ENCODE data around the gene CD300E. TPM values are rescaled to one million over a fixed set of nuclear protein-coding genes. Genes with fewer than 3 reads are reported as not detected.
"Not testable (repeated sequence)": the region's sequence is repeated elsewhere in the genome, so short reads cannot be mapped to it uniquely, and the experiment has no call there.

CD300E gene
- total RNA-seq, 2 experiments from 2014 or later = not detected

GRCh38 chr17:74644419-74644818, 20.9 kb upstream of the CD300E start:
- no peak overlapping the region for H3K27ac Mint-ChIP-seq
- H3K27me3 Mint-ChIP-seq (ENCODE audit: low read depth) = peaks cover 13% of the 10 kb centered on the region
- CTCF ChIA-PET = interaction anchor here (0.6 to 1.7 kb wide), 2 partner anchors 136 to 339 kb away, joined by 3 read pairs; no protein-coding TSS in a partner anchor
- H3K9me3 Mint-ChIP-seq = no peaks in the 10 kb centered on the region
- DNase-seq = no peak
- H3K4me3 Mint-ChIP-seq = no peak overlapping the region
- no peaks in the 10 kb centered on the region for H3K36me3 Mint-ChIP-seq (ENCODE audit: low read depth)
- intact Hi-C loops (cut with micrococcal nuclease) = loop anchor here (5.0 kb wide), 1 partner anchor 77 kb away; the partner anchor contains the start of gene CD300H
- peaks cover 8% of the 10 kb centered on the region for H3K4me1 Mint-ChIP-seq (ENCODE audit: low read depth)

GRCh38 chr17:74643826-74644225, 20.3 kb upstream of the CD300E start:
- no peaks in the 10 kb centered on the region for H3K36me3 Mint-ChIP-seq (ENCODE audit: low read depth)
- no peaks in the 10 kb centered on the region for H3K9me3 Mint-ChIP-seq
- no peak for DNase-seq
- intact Hi-C loops (cut with micrococcal nuclease) = loop anchor here (5.0 kb wide), 1 partner anchor 77 kb away; the partner anchor contains the start of gene CD300H
- peaks cover 13% of the 10 kb centered on the region for H3K27me3 Mint-ChIP-seq (ENCODE audit: low read depth)
- CTCF ChIA-PET = interaction anchor here (0.6 to 1.7 kb wide), 2 partner anchors 136 to 339 kb away, joined by 3 read pairs; no protein-coding TSS in a partner anchor
- peaks cover 12% of the 10 kb centered on the region for H3K4me1 Mint-ChIP-seq (ENCODE audit: low read depth)
- H3K4me3 Mint-ChIP-seq = no peak overlapping the region
- H3K27ac Mint-ChIP-seq = no peak overlapping the region

DNA sequence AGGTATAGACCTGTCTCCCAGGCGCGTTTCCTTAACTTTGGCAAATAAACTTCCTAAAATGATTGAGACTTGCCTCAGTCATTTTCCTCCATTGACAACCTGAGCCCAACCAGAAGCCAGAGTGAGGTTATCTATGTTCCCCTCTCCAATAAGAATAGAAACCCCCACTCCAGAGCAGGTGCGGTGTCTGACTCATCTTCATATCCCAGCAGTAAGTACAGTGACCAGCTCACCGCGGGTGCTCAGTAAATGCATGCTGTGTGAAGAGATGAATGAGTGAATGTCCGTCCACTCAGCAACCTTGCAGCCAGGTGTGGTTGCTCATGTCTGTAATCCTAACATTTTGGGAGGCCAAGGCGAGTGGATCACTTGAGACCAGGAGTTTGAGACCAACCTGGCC, 19.5 kb upstream of the CD300E start:
- intact Hi-C loops (cut with micrococcal nuclease) = loop anchor here (5.0 kb wide), 1 partner anchor 76 kb away; the partner anchor contains the start of gene CD300H
- Mint-ChIP-seq H3K27ac (no peak overlapping the region), H3K36me3 (ENCODE audit: low read depth) (no peaks in the 10 kb centered on the region), H3K4me3 (no peak overlapping the region), H3K27me3 (ENCODE audit: low read depth) (peaks cover 15% of the 10 kb centered on the region), H3K9me3 (no peaks in the 10 kb centered on the region), H3K4me1 (ENCODE audit: low read depth) (peaks cover 12% of the 10 kb centered on the region)
- CTCF ChIA-PET = no interaction called here
- DNase-seq = no peak

DNA sequence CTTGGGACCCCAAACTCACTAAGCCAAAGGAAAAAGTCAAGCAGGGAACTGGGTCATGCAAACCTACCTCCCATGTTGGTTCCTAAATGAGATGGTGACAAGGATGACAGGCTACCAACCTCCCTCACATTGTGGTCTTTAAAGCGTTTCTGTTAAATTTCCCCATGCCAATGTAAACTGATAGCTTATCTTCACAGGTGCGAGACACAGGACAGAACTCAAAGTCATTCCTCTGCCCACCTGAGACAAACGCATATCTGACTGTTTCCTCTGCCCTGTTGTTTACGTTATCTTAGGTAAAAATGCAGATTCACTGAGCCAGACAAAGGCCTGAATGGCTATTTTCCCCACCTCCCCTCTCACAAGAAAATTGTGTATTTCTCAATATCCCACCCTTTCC, 19.0 kb upstream of the CD300E start:
- Mint-ChIP-seq H3K27me3 (ENCODE audit: low read depth) (peaks cover 16% of the 10 kb centered on the region), H3K36me3 (ENCODE audit: low read depth) (no peaks in the 10 kb centered on the region), H3K27ac (no peak overlapping the region), H3K4me1 (ENCODE audit: low read depth) (peaks cover 12% of the 10 kb centered on the region), H3K9me3 (no peaks in the 10 kb centered on the region), H3K4me3 (no peak overlapping the region)
- intact Hi-C loops (cut with micrococcal nuclease) = loop anchor here (5.0 kb wide), 1 partner anchor 75 kb away; the partner anchor contains the start of gene CD300H
- no peak for DNase-seq
- CTCF ChIA-PET = no interaction called here

DNA sequence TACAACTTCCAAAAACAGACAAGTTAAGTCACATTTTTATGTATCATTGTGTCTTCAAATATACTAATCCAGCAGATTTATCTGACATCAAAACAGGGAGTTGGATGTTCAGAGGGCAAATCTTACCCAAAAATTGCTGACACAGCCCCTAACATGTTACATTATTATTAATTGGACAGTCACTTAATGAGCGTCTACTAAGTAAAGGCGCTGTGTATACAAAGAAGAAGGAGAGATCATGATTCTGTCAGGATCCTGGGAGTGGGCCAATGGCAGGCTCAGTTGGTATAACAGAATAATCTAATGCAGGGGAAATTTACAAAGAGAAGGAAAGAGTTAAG, 18.4 kb upstream of the CD300E start:
- intact Hi-C loops (cut with micrococcal nuclease) = loop anchor here (5.0 kb wide), 1 partner anchor 75 kb away; the partner anchor contains the start of gene CD300H
- Mint-ChIP-seq H3K4me3 (no peak overlapping the region), H3K9me3 (no peaks in the 10 kb centered on the region), H3K27ac (no peak overlapping the region), H3K36me3 (ENCODE audit: low read depth) (no peaks in the 10 kb centered on the region), H3K27me3 (ENCODE audit: low read depth) (peaks cover 16% of the 10 kb centered on the region), H3K4me1 (ENCODE audit: low read depth) (peaks cover 12% of the 10 kb centered on the region)
- CTCF ChIA-PET = no interaction called here
- no peak for DNase-seq

GRCh38 chr17:74641224-74641957, 17.9 kb upstream of the CD300E start:
- intact Hi-C loops (cut with micrococcal nuclease) = loop anchor here (5.0 kb wide), 1 partner anchor 74 kb away; the partner anchor contains the start of gene CD300H
- no peak overlapping the region for H3K4me3 Mint-ChIP-seq
- H3K36me3 Mint-ChIP-seq (ENCODE audit: low read depth) = no peaks in the 10 kb centered on the region
- H3K27ac Mint-ChIP-seq = no peak overlapping the region
- CTCF ChIA-PET = interaction anchor here (1.4 kb wide), 1 partner anchor 95 kb away, joined by 4 read pairs; the partner anchor contains the start of gene RAB37
- peaks cover 16% of the 10 kb centered on the region for H3K27me3 Mint-ChIP-seq (ENCODE audit: low read depth)
- H3K9me3 Mint-ChIP-seq = no peaks in the 10 kb centered on the region
- peaks cover 12% of the 10 kb centered on the region for H3K4me1 Mint-ChIP-seq (ENCODE audit: low read depth)
- no peak for DNase-seq

DNA sequence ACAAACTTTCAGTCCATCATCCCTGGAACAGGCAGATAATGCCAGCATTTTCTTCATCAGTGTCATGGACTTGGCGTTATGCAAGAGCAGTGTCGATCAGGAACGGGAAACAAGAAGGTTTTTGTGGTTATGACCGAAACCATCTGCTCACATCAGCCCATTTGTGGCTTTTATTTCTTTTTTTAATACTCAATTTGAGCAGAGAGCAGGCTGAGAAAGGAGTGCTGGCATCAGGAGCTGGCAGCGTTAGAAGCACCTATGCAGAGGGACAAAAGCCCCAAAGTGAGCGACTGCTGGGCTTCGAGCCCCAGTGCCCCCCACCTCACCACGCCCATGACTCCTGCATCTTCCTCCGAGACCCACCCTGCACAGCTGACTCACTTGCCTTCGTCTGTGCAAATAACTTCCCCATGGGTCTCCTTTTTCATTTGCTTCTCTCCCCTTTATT, 16.2 kb upstream of the CD300E start:
- Mint-ChIP-seq H3K9me3 (no peaks in the 10 kb centered on the region), H3K4me1 (ENCODE audit: low read depth) (peaks cover 12% of the 10 kb centered on the region), H3K36me3 (ENCODE audit: low read depth) (no peaks in the 10 kb centered on the region), H3K4me3 (no peak overlapping the region), H3K27ac (no peak overlapping the region), H3K27me3 (ENCODE audit: low read depth) (peaks cover 15% of the 10 kb centered on the region)
- CTCF ChIA-PET = no interaction called here
- intact Hi-C loops (cut with micrococcal nuclease) = loop anchor here (5.0 kb wide), 1 partner anchor 72 kb away; the partner anchor contains the start of gene CD300H
- peak; percentile 35 for DNase-seq

GRCh38 chr17:74637926-74638325, 14.4 kb upstream of the CD300E start:
- intact Hi-C loops (cut with micrococcal nuclease) = no loop called here
- CTCF ChIA-PET = interaction anchor here (0.6 to 0.7 kb wide), 2 partner anchors 118 to 157 kb away, joined by 3 read pairs; no protein-coding TSS in a partner anchor

GRCh38 chr17:74637265-74637664, 13.7 kb upstream of the CD300E start:
- H3K27ac Mint-ChIP-seq = no peak overlapping the region
- H3K4me3 Mint-ChIP-seq = no peak overlapping the region
- CTCF ChIA-PET = interaction anchor here (0.6 kb wide), 1 partner anchor 118 kb away, joined by 3 read pairs; no protein-coding TSS in a partner anchor
- H3K36me3 Mint-ChIP-seq (ENCODE audit: low read depth) = no peaks in the 10 kb centered on the region
- H3K9me3 Mint-ChIP-seq = no peaks in the 10 kb centered on the region
- no peak for DNase-seq
- H3K27me3 Mint-ChIP-seq (ENCODE audit: low read depth) = peaks cover 13% of the 10 kb centered on the region
- intact Hi-C loops (cut with micrococcal nuclease) = no loop called here
- peaks cover 13% of the 10 kb centered on the region for H3K4me1 Mint-ChIP-seq (ENCODE audit: low read depth)

More at GRCh38 chr17:74637926-74638325, 14.4 kb upstream of the CD300E start:
- Mint-ChIP-seq H3K4me1 (ENCODE audit: low read depth) (peaks cover 12% of the 10 kb centered on the region), H3K4me3 (no peak overlapping the region), H3K36me3 (ENCODE audit: low read depth) (no peaks in the 10 kb centered on the region), H3K27me3 (ENCODE audit: low read depth) (peaks cover 13% of the 10 kb centered on the region), H3K9me3 (no peaks in the 10 kb centered on the region), H3K27ac (peak overlapping the region; percentile 13)
- DNase-seq = no peak

DNA sequence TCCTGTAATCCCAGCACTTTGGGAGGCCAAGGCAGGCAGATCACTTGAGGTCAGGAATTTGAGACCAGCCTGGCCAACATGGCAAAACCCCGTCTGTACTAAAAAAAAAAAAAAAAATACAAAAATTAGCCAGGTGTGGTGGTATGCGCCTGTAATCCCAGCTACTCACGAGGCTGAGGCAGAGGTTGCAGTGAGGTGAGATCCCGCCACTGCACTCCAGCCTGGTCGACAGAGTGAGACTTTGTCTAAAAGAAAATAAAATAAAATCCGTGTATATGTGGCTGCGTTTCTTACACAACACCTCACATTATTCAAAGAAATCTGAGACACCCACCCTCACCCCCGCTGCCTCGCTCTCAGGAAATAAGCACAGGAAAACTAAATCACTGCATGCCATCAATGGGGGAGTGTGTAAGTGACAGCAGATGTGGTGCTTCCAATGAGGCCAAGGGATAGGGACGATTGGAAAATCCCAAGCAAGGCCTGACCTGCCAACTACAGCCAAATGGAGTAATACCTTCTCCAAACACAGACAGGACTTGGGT, 13.1 kb upstream of the CD300E start:
- CTCF ChIA-PET = not testable (repeated sequence)

GRCh38 chr17:74635418-74635817, 11.9 kb upstream of the CD300E start:
- CTCF ChIA-PET = no interaction called here
- Mint-ChIP-seq H3K27ac (no peak overlapping the region), H3K27me3 (ENCODE audit: low read depth) (peaks cover 11% of the 10 kb centered on the region), H3K4me3 (no peak overlapping the region), H3K36me3 (ENCODE audit: low read depth) (no peaks in the 10 kb centered on the region), H3K4me1 (ENCODE audit: low read depth) (peaks cover 16% of the 10 kb centered on the region), H3K9me3 (no peaks in the 10 kb centered on the region)
- DNase-seq = no peak
- intact Hi-C loops (cut with micrococcal nuclease) = no loop called here

More for the DNA sequence above, 13.1 kb upstream of the CD300E start:
- H3K9me3 Mint-ChIP-seq; H3K27ac Mint-ChIP-seq; H3K36me3 Mint-ChIP-seq (ENCODE audit: low read depth); intact Hi-C loops (cut with micrococcal nuclease); H3K4me3 Mint-ChIP-seq; DNase-seq: not testable (repeated sequence)
- Mint-ChIP-seq H3K27me3 (ENCODE audit: low read depth) (peaks cover 13% of the 10 kb centered on the region), H3K4me1 (ENCODE audit: low read depth) (peaks cover 16% of the 10 kb centered on the region)

GRCh38 chr17:74633326-74633725, 9.8 kb upstream of the CD300E start:
- H3K4me3 Mint-ChIP-seq = no peak overlapping the region
- intact Hi-C loops (cut with micrococcal nuclease) = no loop called here
- DNase-seq = no peak
- H3K27ac Mint-ChIP-seq = no peak overlapping the region
- H3K4me1 Mint-ChIP-seq (ENCODE audit: low read depth) = peaks cover 4% of the 10 kb centered on the region
- H3K27me3 Mint-ChIP-seq (ENCODE audit: low read depth) = peaks cover 13% of the 10 kb centered on the region
- no peaks in the 10 kb centered on the region for H3K9me3 Mint-ChIP-seq
- no peaks in the 10 kb centered on the region for H3K36me3 Mint-ChIP-seq (ENCODE audit: low read depth)
- CTCF ChIA-PET = no interaction called here

Data from activated naive CD4-positive, alpha-beta T cell treated with anti-CD3 and anti-CD28 coated beads for 36 hours (primary cell).